ENCODE measurements around the gene NOXA1.

NOXA1 gene

GRCh38 chr9:137427454-137428310 is 4.5 kb downstream of the NOXA1 start:
- no peak for DNase-seq (ENCODE audit: low read depth in 2 of 2)

- no peak for DNase-seq (ENCODE audit: low read depth in 2 of 2)
Measured at GRCh38 chr9:137428311-137428630, 5.1 kb downstream of the NOXA1 start.

GRCh38 chr9:137428841-137429545 is 5.8 kb downstream of the NOXA1 start:
- no peak for DNase-seq (ENCODE audit: low read depth in 2 of 2)

DNA sequence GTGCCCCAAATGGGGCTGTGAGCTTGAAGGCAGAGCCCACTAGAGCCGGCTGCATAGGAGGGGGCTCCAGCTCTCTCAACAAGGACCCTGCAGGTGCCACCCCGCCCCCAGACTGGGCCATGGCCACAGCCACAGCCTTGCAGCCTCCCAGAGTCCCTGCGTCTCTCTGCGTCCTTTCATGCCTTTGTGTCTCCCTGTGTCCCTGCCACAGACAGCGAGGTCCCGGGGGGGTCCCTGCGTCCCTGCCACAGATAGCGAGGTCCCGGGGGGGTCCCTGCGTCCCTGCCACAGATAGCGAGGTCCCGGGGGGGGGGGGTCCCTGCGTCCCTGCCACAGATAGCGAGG is 6.3 kb downstream of the NOXA1 start:
- DNase-seq (ENCODE audit: low read depth in 2 of 2): no peak

GRCh38 chr9:137429974-137430722 is 7.0 kb downstream of the NOXA1 start:
- no peak for DNase-seq (ENCODE audit: low read depth in 2 of 2)

GRCh38 chr9:137430723-137431415 is 7.7 kb downstream of the NOXA1 start:
- no peak for DNase-seq (ENCODE audit: low read depth in 2 of 2)

- DNase-seq (ENCODE audit: low read depth in 2 of 2): no peak
Measured at GRCh38 chr9:137431416-137431931, 8.3 kb downstream of the NOXA1 start.

DNA sequence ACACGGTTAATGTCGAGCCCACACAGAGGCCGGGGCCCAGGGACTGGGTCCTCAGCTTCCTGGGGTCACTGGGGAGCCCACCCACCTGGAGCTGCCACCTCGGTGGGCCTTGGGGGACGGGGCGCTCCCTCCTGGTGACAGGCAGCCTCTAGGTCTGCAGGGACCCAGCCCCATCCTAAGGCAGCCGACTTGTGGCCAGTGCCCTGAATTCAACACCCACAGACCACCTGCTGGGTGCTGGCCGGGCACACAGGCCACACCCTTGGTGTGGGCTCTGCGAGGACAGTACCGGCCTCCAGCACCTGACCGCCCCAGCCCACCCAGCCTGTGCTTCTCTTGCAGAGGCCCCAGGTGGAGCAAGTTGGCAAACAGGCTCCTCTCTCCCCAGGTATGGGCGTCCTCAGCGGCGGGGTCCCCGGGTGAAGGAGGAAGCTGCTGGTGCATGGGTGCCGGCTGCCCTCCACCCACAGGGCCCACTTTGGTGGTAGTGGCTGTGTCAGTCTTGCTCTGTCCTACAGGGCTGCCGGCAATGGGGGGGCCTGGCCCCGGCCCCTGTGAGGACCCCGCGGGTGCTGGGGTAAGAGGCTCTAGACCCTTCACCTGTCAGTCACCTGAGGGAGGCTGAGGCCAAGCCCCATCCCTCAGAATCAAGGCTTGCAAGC is 9.6 kb downstream of the NOXA1 start:
- DNase-seq (ENCODE audit: low read depth in 2 of 2): no peak

GRCh38 chr9:137433349-137433915 is 10.2 kb downstream of the NOXA1 start:
- DNase-seq (ENCODE audit: low read depth in 2 of 2): no peak

DNA sequence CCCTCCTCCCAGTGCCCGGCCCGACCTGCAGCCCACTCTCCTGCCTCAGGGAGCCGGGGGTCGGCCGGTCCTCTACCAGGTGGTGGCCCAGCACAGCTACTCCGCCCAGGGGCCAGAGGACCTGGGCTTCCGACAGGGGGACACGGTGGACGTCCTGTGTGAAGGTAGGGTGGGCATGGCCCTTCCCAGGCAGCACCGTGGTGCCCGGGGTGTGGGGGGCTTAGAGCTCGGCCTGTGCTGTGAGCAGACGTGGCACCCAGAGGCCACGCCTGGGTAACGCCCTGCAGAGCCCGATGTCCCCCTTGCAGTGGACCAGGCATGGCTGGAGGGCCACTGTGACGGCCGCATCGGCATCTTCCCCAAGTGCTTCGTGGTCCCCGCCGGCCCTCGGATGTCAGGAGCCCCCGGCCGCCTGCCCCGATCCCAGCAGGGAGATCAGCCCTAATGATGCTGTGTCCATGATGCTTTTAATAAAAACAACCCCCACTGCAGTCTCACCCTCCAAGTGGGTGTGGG is 10.8 kb downstream of the NOXA1 start:
- DNase-seq (ENCODE audit: low read depth in 2 of 2): no peak

DNA sequence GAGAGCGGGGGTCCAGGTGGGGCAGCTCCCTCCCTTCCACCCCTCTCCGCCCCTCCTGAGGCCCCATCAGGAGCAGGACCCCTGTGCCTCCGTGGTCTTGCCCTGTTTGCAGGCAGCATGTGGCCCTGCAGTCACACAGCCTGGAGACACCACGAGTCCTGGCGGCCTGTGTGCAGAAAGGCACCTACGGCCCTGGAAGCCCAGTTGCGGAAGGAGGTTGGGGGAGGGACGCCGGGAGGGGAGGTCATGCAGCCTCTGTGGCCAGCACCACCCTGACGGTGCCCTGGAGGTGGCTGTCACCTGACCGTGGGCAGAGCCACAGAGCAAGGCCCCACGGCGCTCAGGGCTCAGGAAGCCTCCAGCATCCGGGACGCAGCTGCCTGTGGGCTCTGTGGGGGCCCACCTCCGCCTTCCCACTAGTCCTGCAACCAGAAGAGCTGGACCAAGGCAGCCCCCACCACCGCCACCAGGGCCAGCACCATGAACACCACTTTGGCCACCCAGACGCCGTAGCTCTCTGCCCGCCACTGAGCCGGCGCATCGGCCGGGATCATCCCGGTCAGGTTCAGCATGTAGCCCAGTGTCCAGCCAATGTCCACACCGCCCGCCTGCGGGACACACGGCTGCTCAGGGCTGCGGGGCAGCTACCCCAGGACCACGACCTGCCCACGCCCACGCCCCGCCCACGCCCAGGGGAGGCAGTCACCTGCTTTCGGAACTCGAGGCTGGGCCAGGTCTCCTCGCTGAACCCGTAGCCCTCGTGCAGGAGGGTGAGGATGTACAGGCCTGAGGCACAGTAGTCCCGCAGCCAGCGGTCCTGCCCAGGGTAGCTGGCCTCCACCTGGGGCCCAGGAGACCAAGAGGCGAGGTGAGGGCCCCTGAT is 11.5 kb downstream of the NOXA1 start:
- no peak for DNase-seq (ENCODE audit: low read depth in 2 of 2)

DNA sequence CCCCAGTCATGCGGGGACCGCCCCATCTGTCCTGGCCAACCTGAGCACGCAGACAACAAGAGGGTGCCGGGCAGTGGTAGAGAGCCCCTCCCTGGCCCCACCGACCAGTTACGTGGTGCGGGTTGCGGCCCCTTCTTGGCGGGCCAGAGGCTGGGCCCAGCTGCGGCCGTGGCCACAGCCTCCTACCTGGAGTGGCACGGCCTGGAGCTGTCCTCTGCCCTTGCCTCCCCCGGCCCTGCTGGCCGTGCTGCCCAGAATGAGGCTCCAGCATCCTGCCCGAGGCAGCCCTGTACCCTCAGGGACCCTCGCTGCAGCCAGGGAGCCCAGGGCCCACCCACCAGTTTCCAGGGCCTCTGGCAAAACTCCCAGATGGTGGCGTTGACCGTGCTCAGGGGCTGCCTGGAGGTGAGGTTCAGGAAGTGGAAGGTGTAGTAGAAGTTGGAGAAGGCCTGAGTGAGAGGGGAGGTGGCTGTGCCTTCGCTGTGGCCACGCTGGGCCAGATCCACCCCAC is 12.2 kb downstream of the NOXA1 start:
- DNase-seq (ENCODE audit: low read depth in 2 of 2): no peak

GRCh38 chr9:137435980-137436760 is 13.0 kb downstream of the NOXA1 start:
- no peak for DNase-seq (ENCODE audit: low read depth in 2 of 2)

DNA sequence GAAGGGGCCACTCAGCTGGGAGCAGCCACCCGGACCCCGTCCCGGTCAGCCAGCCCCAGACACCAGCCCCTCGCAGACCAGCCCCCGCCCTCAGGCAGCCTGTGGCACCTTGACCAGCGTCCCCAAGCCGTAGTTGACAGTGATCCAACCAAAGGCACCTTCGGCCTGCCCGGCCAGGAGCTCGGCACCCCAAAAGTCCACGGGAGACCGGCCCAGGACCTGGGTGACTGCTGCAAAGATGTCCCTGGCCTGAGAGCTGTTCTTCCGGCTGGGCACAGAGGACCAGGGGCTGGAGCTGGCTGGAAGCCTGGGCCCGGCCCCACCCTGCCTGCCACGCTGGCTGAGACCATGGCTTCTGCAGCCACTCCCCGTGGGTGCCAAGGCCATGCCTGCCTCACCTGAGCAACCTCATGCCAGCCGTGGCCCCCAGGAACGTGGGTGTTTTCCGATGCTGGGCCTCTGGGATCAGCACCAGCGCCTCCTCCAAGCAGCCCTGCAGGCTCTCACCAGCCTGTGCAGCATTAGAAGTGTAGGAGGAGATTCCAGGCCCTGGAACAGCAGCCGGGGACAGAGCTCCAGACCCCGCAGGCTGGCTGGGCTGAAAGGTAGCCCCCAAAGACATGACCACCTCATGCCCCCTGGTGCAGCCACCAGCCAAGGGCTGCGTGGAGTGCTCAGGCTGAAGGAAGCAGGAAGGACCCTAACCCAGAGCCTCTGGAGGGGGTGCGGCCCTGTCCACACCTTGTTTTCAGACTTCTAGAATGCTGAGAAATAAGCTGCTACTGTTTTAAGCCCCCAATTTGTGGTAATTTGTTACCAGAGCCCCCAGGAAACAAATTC is 13.8 kb downstream of the NOXA1 start:
- no peak for DNase-seq (ENCODE audit: low read depth in 2 of 2)

DNA sequence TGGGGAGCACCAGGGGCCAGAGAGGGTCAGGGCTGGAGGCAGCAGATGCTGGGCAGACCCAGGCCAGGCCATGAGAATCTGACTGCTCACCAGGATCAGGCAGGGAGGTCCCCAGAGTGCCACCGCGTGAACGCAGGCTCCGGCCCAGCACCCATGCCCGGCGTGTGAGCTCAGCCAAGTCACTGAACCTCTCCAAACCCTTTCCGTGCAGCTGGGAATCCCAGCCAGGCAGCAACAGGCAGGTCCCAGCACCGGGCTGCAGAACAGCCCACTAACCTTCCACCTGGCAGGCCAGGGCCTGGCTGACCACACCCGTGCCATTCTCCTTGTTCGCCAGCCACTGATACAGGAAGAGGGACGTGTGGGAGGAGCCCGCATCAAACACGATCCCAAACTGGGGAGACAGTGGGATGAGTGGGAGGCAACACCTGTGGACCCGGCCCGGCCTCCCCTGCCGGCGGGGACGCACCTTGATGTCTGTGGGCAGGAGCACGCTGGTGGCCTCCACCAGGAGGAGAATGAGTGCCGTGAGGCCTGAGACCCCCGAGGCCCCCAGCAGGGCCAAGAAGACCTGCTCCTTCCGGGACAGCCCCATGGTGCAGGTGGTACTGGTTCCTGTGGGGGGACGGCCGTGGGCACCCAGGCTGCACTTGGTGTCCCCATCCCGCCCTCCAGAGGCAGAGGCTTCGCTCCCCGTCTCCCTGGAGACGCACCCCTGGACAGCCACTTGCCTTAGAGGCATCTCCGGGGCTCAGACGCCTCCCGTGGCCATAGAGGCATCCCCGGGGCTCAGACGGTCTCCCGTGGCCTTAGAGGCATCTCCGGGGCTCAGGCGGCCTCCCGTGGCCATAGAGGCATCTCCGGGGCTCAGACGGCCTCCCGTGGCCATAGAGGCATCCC is 14.7 kb downstream of the NOXA1 start:
- DNase-seq (ENCODE audit: low read depth in 2 of 2): no peak

GRCh38 chr9:137438591-137439157 is 15.5 kb downstream of the NOXA1 start:
- DNase-seq (ENCODE audit: low read depth in 2 of 2): no peak
